ENCODE results near the gene LSM10.

LSM10 gene

DNA sequence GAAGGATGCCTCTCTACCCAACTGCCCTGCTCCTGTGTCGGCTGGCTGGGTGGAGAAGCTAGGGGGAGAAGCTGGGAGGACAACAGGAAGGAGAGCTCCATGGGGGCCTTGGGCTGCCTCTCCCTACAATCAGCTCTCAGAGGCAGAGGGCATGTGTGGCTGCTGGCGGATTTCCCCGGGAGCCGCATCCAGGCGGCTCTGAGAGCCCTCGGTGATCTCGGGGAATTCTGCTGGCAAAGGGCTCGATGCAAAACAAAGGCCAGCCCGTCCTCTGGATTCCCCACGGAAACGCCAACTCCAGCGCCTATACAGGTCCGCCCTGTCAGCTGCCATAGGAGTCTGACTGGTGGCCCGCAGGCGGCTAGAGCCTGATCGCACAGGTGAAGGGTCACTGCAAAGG is 47.9 kb downstream of the LSM10 start:
- no peak for DNase-seq

DNA sequence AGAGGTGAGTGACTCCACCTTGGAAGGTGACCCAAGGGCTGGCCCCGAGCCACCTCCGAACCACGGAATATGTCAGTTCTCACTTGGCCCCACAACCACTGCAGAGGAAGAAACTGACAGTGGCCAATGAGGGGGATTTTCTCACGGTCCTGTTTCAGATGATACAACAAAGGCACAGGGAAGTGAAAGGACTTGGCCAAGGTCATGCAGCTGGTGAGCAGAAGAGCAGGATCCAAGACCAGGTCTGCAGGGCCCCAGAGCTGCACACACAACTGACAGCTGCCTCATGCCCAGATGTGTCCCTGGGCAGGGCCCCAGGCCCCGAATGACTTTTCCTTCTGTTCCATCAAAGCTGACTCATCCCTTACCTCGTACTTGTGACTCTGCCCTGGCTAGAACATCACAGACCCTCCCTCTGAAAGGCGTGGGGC is 48.5 kb downstream of the LSM10 start:
- DNase-seq: no peak

DNA sequence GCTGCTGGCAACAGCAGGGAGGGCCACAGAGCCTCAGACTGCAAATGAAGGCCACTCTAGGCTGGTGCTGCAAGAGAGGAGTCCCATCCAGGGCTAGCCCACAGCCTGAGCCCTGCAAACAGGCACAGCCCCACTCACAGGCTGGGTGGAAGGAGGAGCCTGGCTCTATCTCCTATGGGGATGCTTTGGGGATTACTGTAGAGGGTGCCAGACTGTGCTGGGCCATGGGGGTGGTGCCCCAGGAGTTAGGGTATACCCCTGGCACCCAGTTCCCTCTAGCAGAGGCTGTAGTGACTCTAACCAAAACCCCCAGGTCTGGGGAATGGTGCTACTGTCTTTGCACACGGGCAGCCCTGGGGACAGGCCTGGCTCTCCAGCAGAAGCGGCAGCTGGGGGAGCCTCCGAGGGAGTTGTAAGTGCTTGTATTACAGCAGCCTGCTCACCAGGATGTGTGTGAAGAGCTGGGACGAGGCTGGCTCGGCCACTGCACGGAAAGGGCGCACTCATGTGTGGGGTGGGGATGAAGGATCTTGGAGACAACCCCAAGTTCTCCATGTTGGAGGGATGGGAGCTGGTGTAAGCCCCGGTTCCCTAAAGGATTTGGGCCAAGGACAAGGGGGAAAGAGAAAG is 50.9 kb downstream of the LSM10 start:
- no peak for DNase-seq

DNA sequence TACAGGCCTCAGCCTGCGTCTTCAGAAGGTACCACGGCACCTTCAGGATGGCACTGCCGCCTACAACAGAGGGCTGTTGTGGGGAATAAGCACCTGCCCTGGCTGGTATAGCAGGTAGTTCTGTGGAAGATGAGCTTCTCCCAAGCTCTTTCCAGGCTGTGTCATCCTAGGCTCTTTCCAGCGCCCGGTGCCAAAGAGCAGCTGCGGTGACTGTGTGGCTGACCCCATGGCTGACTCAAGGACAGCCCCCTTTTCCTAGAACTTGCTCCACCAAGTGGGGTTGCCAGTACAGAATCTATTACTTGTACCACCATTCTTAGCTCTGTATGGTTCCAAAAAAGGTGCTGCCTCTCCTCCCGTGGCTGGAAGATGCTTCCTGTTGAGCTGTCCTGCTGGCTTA is 52.4 kb downstream of the LSM10 start:
- no peak for DNase-seq

DNA sequence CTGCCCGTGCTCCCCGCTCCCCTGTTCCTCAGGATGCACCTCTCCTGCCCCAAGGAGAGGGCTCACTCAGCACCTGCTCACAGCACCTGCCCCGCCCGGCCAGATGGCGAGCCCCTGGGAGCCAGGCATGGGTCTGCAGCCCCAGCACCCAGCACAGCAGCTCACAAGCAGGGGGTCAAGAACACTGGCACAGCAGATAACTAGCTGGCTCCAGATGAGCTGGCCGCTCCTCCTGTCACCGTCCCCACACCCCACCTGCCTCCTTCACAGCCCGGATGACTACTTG is 53.4 kb downstream of the LSM10 start:
- no peak for DNase-seq

DNA sequence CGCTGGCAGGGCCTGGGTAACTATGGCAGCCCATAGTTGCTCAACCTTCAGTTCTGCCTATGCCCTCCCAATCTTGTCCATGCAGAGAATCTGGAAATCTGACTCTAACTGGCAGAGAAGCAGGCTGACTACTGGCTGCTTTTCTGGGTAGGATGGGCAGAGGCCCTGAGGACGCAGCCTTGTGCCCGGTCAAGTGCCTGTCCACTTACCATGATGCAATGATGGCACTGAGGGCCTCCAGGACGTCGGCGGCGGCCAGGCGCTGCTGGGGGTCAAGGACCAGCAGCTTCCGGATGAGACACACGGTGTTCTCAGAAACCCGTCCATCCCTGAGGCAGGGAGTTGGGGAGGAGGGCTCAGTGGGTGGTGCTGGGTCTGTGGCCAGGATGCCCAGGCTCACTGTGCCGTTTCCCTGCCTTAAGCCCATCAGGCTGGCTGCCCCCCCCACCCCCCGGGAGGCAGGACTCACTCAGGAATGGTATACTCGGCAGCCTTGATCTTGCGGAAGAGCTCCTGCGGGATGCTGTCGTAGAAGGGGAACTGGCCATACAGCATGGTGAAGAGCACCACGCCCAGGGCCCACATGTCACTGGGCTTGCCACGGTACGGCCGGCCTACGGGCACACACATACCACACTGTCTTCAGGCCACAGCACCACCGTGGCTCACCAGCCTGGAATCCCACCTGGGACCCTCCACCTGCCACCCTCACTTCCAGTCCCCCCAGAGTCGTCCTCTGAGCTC is 53.9 kb downstream of the LSM10 start:
- no peak for DNase-seq

Measured in left hindlimb (tissue), 1 donor.